GM10847 (cell line): Measurements from ENCODE around the gene METTL16.

Experiments
- POLR2A ChIP-seq: IDR thresholded peaks from 2 replicates; pipeline ENCODE4 v1.6.1; 2011; ENCODE audit not compliant: insufficient read length; ENCODE audit errors: extremely low read depth

METTL16 gene

DNA sequence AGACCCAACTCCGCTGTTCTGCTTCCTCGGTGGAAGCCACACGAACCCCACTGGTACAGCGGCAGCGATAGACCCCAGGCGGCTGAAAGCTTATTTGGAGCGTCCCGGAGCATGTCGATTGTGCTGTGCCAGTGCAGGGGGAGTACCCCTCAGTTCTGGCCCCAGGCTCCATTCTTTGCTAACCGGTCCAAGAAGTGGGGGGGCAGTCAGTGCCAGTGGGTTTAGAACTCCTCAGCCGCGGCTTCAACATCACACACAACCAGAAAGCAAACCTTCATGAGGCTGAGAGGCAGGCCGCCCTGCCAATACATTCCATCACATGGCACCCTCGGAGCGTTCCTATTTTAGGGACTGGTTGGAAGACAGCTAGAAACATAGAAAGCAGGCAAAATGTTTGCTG lies 109.1 kb downstream of the METTL16 start:
- no peak for TF ChIP-seq POLR2A

DNA sequence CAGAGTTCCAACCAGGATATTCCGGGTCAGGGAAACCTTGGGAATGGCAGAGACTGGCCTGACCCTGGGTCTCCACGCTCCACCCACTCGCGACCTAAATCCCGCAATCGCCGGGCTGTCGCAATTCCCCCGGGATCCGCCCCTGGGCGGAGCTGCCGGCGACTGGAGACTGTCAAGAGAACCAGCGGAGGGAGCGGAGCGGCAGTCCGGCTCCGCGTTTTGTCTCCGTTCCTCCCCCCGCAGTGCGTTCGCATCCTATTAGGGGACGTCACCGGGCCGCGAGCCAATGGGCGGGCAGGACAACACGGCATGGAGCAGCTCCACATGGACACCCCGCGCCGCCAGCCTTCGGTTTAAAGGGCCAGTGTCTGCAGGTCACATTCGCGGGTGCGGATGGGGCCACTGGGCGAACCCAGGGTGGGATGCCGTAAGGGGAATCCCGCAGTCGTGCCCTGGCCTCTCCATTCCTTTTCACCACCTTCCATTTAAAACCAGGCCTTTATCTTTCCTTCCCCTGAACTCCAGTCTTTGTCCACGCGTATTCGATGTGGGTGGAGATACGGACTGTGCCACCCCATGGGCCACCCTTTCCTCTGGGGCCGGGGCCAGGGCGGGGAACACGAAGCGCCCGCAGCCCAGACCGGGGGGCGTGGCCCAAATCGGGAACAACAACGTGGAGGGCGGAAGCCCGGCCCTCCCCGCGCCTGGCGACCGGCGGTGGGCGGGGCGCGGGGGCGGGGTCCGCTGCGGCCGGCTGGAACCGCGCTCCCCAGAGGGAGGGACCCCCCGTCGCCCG lies 110.1 kb downstream of the METTL16 start:
- no peak for TF ChIP-seq POLR2A

DNA sequence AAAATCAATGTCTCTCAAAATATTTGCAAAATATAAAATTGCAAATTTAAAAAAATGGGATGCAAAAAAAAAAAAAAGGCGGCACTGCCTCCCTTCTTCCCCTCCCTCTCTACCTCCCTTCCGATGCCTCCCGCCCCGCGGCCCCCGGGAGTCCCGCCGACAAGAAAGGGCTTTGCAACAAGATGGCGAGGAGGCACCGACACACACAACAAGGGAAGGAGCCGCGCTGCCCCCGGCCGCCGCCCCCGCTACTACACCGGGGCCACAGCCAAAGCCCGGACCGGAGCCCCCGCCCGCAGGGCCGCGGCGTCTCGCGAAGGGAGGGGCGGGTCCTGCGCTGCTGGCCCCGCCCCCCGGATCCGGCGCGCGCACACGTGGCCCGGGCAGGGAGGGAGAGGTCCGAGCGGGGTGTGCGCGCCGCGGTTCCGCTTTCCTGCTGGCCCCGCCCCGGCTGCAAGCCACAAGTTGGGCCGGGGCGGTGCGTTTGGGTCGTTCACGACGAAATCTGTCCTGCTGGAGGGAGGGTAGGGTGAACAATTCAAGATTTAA lies 110.7 kb downstream of the METTL16 start, which contains the start of gene MNT:
TSS of gene MNT (minus strand) at position 184 of the 549 bp plus-strand sequence. CDS start 348 bp downstream, outside the sequence.
- TF ChIP-seq POLR2A = no peak

DNA sequence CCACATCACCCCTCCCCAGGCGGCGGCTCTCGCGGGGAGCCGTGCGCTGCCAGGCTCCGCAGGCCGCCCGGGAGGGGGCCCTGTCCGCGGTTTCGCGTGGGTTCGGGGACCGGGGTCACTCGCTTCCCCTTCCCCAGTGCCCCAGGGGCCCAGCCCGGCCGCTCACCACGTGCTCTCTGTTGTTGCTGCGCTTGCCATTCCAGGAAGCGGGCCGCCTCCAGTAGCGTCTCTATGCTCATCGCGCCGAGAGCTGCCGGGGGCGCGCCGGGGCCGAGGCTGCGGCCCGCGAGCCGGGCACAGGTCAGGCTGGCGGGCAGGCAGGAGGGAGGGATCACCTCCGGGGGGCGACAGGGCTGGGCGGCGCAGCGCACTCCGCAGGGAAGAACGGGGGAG lies 111.2 kb downstream of the METTL16 start:
- TF ChIP-seq POLR2A = no peak

DNA sequence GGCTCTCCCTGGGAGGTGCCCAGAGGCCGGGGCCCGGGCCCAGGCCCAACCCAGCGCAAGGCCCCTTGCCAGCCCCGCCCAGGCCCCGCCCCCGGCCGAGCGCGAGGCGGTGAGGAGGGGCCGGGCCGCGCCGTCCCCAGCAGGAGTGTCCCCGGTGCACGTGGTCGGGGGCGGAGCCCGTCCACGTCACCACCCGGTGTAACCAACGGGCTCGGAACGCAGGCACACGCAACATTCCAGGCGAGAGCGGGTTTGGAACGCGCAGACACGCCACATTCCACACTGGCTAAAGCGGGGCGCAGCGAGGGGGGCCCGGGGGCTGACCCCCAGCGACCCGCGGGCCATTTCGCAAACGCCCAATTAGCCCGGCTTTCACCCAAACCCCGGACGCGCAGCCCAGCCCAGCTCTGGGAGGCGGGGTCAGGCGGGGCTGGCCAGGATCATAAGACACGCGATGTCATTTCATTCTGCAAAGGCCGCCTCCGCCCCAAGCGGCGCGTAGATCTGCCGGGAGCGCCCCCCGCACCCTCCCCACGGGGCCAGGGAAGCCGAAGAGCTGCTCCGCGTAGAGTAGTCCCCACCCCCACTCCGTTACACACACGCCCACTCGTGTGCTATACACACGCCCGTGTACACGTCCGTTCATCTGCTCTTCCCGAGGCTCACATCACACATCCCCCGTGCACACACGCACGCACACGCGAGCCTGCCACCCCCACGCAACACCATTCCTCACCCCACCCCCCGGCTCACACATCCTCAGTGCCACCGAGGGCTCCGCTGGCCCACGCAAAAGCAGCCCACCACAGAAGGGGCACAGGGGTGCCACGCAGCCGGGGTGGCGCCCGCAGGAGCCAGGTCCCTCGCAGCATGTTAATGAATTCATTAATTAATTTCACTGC lies 111.9 kb downstream of the METTL16 start:
- TF ChIP-seq POLR2A = peak; percentile 57

DNA sequence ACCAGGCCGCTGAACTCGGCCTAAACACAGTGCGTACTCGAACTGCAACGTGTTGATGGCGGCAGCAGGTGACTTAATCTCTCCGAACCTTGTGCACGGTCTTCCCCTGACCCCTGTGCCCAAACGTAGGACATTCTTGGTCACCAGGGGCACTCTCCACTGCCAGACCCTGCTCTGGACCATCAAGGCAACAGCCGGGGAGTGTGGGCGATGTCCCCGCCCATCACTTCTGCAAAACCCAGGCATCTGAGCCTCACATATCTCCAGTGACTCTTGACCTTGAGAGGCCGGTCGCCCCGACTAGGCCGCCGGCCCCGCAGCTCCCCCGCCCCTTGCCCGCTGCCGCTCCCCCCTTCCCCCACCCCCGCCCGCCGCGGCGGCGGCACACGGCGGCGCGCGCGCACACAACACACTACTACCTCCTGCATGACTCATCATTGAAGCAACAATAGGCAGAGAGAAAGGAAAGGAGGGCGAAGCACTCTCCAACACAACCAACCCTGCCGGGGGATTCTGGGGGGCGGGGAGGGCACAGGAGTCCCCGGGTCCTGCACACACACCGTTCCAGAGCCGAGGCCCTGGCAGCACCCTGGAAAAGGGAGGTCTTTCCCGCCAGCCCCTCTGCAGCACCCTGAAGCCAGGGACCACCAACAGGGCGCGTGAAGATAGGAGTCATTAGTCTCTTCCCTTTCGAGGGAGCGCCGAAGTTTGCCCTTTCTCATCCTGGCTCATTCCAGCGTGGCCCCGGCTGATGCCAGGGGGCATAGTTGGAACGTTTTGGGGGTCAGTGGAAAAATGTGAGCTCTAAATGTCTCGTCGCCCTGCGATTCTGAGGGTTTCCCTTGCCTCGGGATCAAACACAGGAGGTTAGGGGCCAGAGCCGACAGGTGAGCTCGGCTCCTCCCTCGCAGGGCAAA lies 112.8 kb downstream of the METTL16 start:
- TF ChIP-seq POLR2A = no peak

DNA sequence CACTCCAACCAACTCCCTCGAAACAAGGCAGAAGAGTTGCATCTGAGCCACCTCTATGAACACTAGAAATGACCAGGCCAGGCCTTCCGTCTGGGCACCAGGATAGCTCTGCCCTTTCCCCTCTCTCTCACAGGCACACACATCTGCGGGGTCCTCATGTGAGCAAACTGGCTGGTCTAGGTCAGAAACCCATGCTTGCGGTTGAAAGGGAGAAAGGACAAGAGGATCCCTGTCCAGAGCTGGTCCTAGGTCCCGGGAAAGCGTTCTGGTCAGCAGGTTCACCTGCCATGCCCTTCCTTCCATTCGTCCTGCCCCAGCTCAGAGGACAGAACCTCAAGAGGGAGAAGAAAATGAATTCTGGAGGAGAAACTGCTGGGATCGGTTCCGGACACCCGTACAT lies 113.5 kb downstream of the METTL16 start:
- TF ChIP-seq POLR2A = no peak

DNA sequence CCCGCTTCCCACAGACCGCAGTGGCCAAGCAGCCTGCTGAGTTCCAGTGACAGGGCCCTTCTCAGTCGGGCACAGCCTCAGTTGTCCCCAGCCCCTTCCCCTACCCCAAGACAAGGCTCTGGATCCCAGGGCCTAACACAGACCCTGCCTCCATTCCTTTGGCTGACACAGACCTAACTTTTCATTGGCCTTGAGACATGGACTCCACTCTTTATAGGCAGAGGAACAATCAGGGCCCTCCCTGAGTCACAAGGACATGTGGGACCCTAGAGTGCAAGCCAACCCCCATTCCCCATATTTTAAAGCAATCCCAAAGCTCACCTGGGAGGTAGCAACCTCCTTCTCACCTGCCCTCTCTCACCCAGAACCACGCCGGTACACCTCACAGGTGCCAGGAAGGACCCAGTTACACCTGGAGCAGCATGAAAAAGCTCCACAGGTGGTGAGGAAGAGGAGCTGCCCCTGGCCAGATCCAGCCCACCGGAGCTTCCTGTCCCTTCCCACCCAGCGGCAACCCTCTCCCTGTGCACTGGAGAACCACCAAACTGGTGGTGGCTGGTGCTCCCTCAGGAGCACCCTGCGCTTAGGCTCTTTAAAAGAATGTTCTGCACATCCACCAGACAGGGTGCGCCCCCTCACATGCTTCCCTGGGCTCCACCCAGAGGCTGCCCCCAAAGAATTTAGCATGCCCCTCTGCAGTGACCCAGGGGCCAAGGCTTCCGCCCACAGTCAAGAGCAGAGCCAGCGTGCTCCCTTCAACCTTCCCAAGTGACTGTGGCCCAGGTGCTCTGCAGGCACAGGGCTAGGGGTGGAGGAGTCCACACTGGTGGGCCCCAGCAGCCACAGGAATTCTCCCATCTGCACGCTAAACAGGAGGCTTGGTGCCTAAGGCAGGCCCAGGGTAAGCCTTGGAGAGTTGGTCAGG lies 114.2 kb downstream of the METTL16 start:
- no peak for TF ChIP-seq POLR2A

DNA sequence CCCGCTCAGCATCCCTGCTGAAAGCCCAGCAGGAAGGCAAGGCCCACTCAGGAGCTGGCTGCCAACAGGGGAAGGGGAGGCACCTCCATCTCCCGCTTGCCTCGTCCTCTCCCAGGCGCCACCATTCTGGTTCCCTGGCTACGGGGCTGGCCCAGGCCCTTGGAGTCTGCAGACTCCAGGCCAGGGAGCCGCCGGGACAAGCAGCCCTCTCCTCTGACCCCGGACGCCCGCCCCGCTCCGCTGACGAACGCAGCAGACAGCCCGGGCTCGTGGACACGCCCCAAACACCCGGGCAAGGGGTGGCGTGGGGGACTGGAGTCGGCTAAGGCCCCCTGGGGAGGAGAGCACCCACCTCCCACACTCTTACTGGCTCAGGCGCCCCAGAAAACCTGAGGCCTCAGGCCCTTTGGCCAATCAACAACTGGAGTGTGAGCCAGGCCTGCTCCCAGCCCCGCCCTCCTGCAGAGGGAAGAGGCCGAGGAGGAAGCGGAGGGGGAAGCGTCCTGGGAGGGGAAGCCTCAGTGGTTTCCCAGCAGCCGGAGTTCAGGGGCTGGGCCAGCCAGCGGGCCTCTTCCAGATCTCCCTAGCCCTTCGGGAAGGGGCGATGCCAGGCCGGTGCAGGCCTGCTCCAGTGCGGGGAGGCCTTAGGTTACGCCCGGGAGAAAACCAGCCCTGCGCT lies 115.0 kb downstream of the METTL16 start:
- peak; percentile 6 for TF ChIP-seq POLR2A

DNA sequence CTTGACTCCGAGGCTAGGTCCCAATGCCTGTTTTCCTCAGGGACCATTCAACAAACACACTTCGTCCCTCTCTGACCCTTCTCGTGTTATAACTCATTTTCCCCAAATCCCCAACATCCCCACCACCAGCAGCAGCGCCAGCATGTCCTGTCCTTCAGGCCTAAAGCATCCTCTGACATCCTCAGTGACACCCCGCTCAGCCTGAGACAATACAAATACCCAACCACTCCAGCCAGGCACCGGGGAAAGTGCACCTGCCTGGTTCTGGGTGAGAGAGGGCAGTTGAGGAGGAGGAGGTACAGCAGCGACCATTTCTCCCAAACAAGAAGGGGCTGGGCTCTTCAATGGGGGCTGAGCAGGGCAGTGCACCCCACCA lies 115.5 kb downstream of the METTL16 start:
- TF ChIP-seq POLR2A = no peak

DNA sequence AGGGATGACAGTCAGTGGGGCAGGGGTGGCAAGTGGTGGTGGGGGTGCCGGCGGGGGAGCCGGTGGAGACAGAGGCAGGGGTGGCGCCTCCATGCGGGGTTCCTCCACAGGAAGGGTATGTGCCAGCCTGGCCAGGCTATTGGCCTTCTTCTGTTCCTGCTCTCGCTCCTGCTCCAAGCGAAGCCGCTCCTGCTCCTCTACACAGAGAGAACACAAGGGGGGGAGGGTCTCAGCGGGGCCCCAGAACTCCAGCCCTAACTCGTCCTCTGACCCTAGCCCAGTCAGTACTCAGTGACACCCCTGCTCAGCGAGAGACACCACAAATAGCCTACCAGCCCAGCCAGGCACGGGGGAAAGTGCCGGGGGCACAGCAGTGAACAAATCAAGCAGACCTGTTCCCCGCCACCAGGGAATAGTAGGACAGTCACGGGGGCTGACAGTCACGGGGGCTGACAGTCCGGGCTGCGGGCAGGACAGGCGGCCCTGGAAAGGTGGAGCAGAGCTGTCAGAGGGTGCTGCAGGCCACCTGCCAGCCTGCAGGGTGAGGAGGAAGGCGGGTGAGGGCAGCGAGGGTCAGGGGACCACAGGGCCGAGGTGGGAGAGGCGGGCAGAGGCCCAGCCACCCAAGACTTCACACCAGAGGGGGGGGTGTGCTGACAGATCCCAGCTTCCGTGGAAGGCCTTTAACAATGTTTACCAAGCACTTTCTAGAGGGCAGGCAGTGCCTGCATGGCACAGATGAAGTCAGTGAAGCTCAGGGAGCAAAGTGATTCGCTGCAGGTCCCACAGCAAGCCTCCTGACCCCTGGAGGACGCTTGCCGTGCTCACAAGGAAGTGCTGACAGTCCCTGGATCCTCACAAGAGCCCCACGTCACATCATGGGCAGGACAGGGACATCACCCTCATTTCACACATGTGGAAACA lies 116.2 kb downstream of the METTL16 start:
- no peak for TF ChIP-seq POLR2A

DNA sequence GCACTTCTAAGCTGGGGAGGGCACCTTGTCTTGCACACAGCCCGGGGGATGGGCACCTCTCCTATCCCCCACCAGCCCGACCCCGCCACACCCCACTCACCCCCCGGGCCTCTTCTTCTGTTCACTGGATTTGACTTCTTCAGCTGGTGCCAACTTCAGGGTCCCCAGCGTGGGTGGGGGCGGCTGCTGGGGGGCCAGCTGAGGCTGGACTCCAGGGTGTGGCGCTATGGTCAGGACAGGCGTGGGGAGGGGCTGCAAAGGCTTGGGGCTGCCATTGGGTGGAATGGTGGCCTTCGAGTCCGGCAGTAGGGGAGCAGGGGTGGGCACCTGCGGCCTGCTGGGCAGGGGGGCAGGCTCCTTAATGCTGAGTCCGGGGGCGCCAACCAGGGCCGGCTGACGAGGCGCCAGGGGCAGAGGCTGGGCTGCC lies 116.9 kb downstream of the METTL16 start:
- no peak for TF ChIP-seq POLR2A
